Mesenteric fat pad (tissue), 1 donor: ENCODE results near the gene GAL3ST1. TPM values are rescaled to one million over a fixed set of nuclear protein-coding genes. Genes with fewer than 3 reads are reported as not detected.

Source experiments
- DNase-seq: peaks from one replicate; pipeline ENCODE4 v3.0.0-alpha.2; 2020; ENCODE audit warnings: low spot score
- total RNA-seq: library from RNA; stranded (reverse); fragmentation: NEBNext Ultra II Directional; extraction: Animal tissue kit (Norgen Biotek cat#: 25700); gene quantifications from one replicate; pipeline ENCODE4 v1.2.1, GENCODE V29; 2021
- donor health status: DM: yes; HTN: yes; CAD: no.

The GAL3ST1 gene
- total RNA-seq, 1 donor from 2014 or later: not detected

- no peak for DNase-seq
These were observed 37.3 kb downstream of the GAL3ST1 start for GRCh38 chr22:30537083-30537731.

GRCh38 chr22:30535182-30535581 lies 39.3 kb downstream of the GAL3ST1 start:
- DNase-seq: no peak

GRCh38 chr22:30531651-30532608 lies 42.5 kb downstream of the GAL3ST1 start:
- no peak for DNase-seq

GRCh38 chr22:30526656-30527055 lies 47.8 kb downstream of the GAL3ST1 start:
- DNase-seq: no peak

GRCh38 chr22:30523646-30524489 lies 50.6 kb downstream of the GAL3ST1 start:
- DNase-seq: no peak

GRCh38 chr22:30521368-30522156 lies 52.9 kb downstream of the GAL3ST1 start:
- DNase-seq: no peak

- DNase-seq: no peak
These were observed 54.5 kb downstream of the GAL3ST1 start for GRCh38 chr22:30519842-30520425.

- no peak for DNase-seq
These were observed 57.7 kb downstream of the GAL3ST1 start for GRCh38 chr22:30516731-30517130.

GRCh38 chr22:30516273-30516672 lies 58.2 kb downstream of the GAL3ST1 start:
- no peak for DNase-seq

GRCh38 chr22:30514252-30514651 lies 60.2 kb downstream of the GAL3ST1 start:
- DNase-seq: no peak

- no peak for DNase-seq
These were observed 61.0 kb downstream of the GAL3ST1 start for GRCh38 chr22:30513462-30513861.

GRCh38 chr22:30511911-30512310 lies 62.6 kb downstream of the GAL3ST1 start:
- no peak for DNase-seq

- no peak for DNase-seq
These were observed 63.4 kb downstream of the GAL3ST1 start for GRCh38 chr22:30511109-30511508.

- DNase-seq: no peak
These were observed 66.2 kb downstream of the GAL3ST1 start for GRCh38 chr22:30508216-30508615.

GRCh38 chr22:30507670-30508069 lies 66.8 kb downstream of the GAL3ST1 start:
- no peak for DNase-seq

GRCh38 chr22:30506507-30506968 lies 67.9 kb downstream of the GAL3ST1 start:
- no peak for DNase-seq
